Testis (tissue), 2 donors: ENCODE data around the gene CDKN1C.

ENCODE experiments used
- CTCF ChIP-seq, 3 experiments: fragments of 450-650 bp in 2 of 3; fragments of 200-600 bp in 1 of 3; sonication (generic) in 1 of 3; IDR thresholded peaks; one replicate each; pipeline ENCODE4 v1.5.1; 2016 to 2019; ENCODE audit warnings: antibody characterized with exemption in 3 of 3, mild to moderate bottlenecking in 2 of 3, moderate library complexity in 1 of 3
- POLR2A ChIP-seq: fragments of 450-650 bp; IDR thresholded peaks from one replicate; pipeline ENCODE4 v1.6.1; 2017; ENCODE audit warnings: antibody characterized with exemption, mild to moderate bottlenecking, moderate library complexity

- no peak for TF ChIP-seq POLR2A
- TF ChIP-seq CTCF (IDR thresholded peaks at IDR 0.05), result no peak
These were observed 22.9 kb downstream of the CDKN1C start for GRCh38 chr11:2862395-2863275.
